Vagina (tissue), 2 donors: ENCODE results near the gene CDK14. TPM values are rescaled to one million over a fixed set of nuclear protein-coding genes. Genes with fewer than 3 reads are reported as not detected.

Source experiments
- DNase-seq, 2 donors: peaks; one replicate each; pipeline ENCODE4 v3.0.0-alpha.2; 2017; ENCODE audit errors: extremely low spot score in 2 of 2
- H3K27ac ChIP-seq: fragments of 200-600 bp; sonication (generic); one replicate; pipeline ENCODE4 v1.5.1; 2019
- H3K27me3 ChIP-seq: fragments of 200-600 bp; sonication (generic); one replicate; pipeline ENCODE4 v1.5.1; 2019
- H3K36me3 ChIP-seq, 2 donors: fragments of 200-600 bp; sonication (generic); one replicate each; pipeline ENCODE4 v1.5.1; 2017 to 2019
- H3K4me1 ChIP-seq: fragments of 200-600 bp; sonication (generic); one replicate; pipeline ENCODE4 v1.5.1; 2019
- H3K4me3 ChIP-seq, 2 donors: fragments of 200-600 bp; sonication (generic); 1 replicate in 1 of 2; 2 replicates in 1 of 2; pipeline ENCODE4 v1.5.1; 2016 to 2019
- H3K9me3 ChIP-seq: fragments of 200-600 bp; sonication (generic); one replicate; pipeline ENCODE4 v1.5.1; 2019
- CTCF ChIP-seq, 3 experiments: fragments of 450-650 bp in 2 of 3; fragments of 200-600 bp in 1 of 3; sonication (generic) in 1 of 3; IDR thresholded peaks; one replicate each; pipeline ENCODE4 v1.5.1; 2017 to 2019; ENCODE audit warnings: antibody characterized with exemption in 3 of 3, mild to moderate bottlenecking in 2 of 3, moderate library complexity in 2 of 3
- POLR2A ChIP-seq, 2 donors: fragments of 450-650 bp; IDR thresholded peaks; one replicate each; pipeline ENCODE4 v1.6.1; 2017; ENCODE audit warnings: antibody characterized with exemption in 2 of 2, mild to moderate bottlenecking in 2 of 2, moderate library complexity in 2 of 2
- POLR2AphosphoS5 ChIP-seq, 2 donors: sonication (generic); formaldehyde crosslinking; IDR thresholded peaks; one replicate each; pipeline ENCODE4 v1.9.0; 2017; ENCODE audit warnings: antibody characterized with exemption in 2 of 2, mild to moderate bottlenecking in 2 of 2, low read depth in 1 of 2; ENCODE audit not compliant: insufficient read depth in 1 of 2
- intact Hi-C: fragments of 100-400 bp; cut with DNase I; formaldehyde crosslinking; loops from one replicate; pipeline ENCODE4 v1.15.1; 2023
- total RNA-seq: library from RNA; depleted of rRNA; stranded (reverse); fragments of >200 nt; gene quantifications from one replicate; pipeline ENCODE4 v1.2.3, GENCODE V29; 2016

The CDK14 gene
- total RNA-seq, 1 donor from 2014 or later: 21.6 TPM

- no peaks in the 10 kb centered on the region for H3K4me1 ChIP-seq
- DNase-seq: no peak
- H3K4me3 ChIP-seq: no peak overlapping the region
- H3K27ac ChIP-seq: no peak overlapping the region
- H3K9me3 ChIP-seq: no peaks in the 10 kb centered on the region
- TF ChIP-seq CTCF (IDR thresholded peaks at IDR 0.05) (no peak), POLR2A (IDR thresholded peaks at IDR 0.05) (no peak), POLR2AphosphoS5 (IDR thresholded peaks at IDR 0.05; ENCODE audit: insufficient read depth in 1 of 2, low read depth in 1 of 2) (no peak)
- no peaks in the 10 kb centered on the region for H3K36me3 ChIP-seq
- H3K27me3 ChIP-seq: no peaks in the 10 kb centered on the region
- intact Hi-C loops: no loop called here
Observed at GRCh38 chr7:90869335-90869734, 273.2 kb downstream of the CDK14 start.

GRCh38 chr7:90876701-90877100 lies 280.6 kb downstream of the CDK14 start:
- H3K36me3 ChIP-seq: no peaks in the 10 kb centered on the region
- no peaks in the 10 kb centered on the region for H3K4me1 ChIP-seq
- DNase-seq: no peak
- intact Hi-C loops: no loop called here
- H3K27ac ChIP-seq: no peak overlapping the region
- H3K27me3 ChIP-seq: no peaks in the 10 kb centered on the region
- H3K4me3 ChIP-seq: no peak overlapping the region
- TF ChIP-seq POLR2A (IDR thresholded peaks at IDR 0.05) (no peak), CTCF (IDR thresholded peaks at IDR 0.05) (no peak), POLR2AphosphoS5 (IDR thresholded peaks at IDR 0.05; ENCODE audit: insufficient read depth in 1 of 2, low read depth in 1 of 2) (no peak)
- no peaks in the 10 kb centered on the region for H3K9me3 ChIP-seq

GRCh38 chr7:90877201-90877600 lies 281.1 kb downstream of the CDK14 start:
- TF ChIP-seq POLR2AphosphoS5 (IDR thresholded peaks at IDR 0.05; ENCODE audit: insufficient read depth in 1 of 2, low read depth in 1 of 2): no peak
- TF ChIP-seq POLR2A (IDR thresholded peaks at IDR 0.05): no peak
- no peak for TF ChIP-seq CTCF (IDR thresholded peaks at IDR 0.05)
- Histone ChIP-seq H3K4me3 (no peak overlapping the region), H3K27me3 (no peaks in the 10 kb centered on the region), H3K4me1 (no peaks in the 10 kb centered on the region), H3K27ac (no peak overlapping the region), H3K36me3 (no peaks in the 10 kb centered on the region), H3K9me3 (no peaks in the 10 kb centered on the region)
- no peak for DNase-seq
- intact Hi-C loops: no loop called here

- H3K9me3 ChIP-seq: no peaks in the 10 kb centered on the region
- intact Hi-C loops: no loop called here
Observed at GRCh38 chr7:90879924-90880323, 283.8 kb downstream of the CDK14 start.

GRCh38 chr7:90886416-90886815 lies 290.3 kb downstream of the CDK14 start:
- no peaks in the 10 kb centered on the region for H3K27me3 ChIP-seq
- H3K9me3 ChIP-seq: no peaks in the 10 kb centered on the region
- no peak for DNase-seq
- intact Hi-C loops: no loop called here
- no peaks in the 10 kb centered on the region for H3K36me3 ChIP-seq
- H3K4me3 ChIP-seq: no peak overlapping the region
- TF ChIP-seq POLR2A (IDR thresholded peaks at IDR 0.05) (no peak), CTCF (IDR thresholded peaks at IDR 0.05) (no peak), POLR2AphosphoS5 (IDR thresholded peaks at IDR 0.05; ENCODE audit: insufficient read depth in 1 of 2, low read depth in 1 of 2) (no peak)
- H3K4me1 ChIP-seq: no peaks in the 10 kb centered on the region
- H3K27ac ChIP-seq: no peak overlapping the region

More at GRCh38 chr7:90879924-90880323, 283.8 kb downstream of the CDK14 start:
- Histone ChIP-seq H3K4me3 (no peak overlapping the region), H3K27ac (no peak overlapping the region), H3K36me3 (no peaks in the 10 kb centered on the region), H3K4me1 (no peaks in the 10 kb centered on the region), H3K27me3 (no peaks in the 10 kb centered on the region)
- DNase-seq: no peak
- TF ChIP-seq CTCF (IDR thresholded peaks at IDR 0.05) (no peak), POLR2A (IDR thresholded peaks at IDR 0.05) (no peak), POLR2AphosphoS5 (IDR thresholded peaks at IDR 0.05; ENCODE audit: insufficient read depth in 1 of 2, low read depth in 1 of 2) (no peak)
